ENCODE results near the gene CTXND1. TPM values are rescaled to one million over a fixed set of nuclear protein-coding genes. Genes with fewer than 3 reads are reported as not detected.

CTXND1 gene
- total RNA-seq, 1 donor from 2014 or later = 0.41 TPM

GRCh38 chr15:80211976-80212375 is 40.0 kb downstream of the CTXND1 start:
- DNase-seq (ENCODE audit: low spot score in 2 of 2) (no peak), FAIRE-seq (no peak)

DNA sequence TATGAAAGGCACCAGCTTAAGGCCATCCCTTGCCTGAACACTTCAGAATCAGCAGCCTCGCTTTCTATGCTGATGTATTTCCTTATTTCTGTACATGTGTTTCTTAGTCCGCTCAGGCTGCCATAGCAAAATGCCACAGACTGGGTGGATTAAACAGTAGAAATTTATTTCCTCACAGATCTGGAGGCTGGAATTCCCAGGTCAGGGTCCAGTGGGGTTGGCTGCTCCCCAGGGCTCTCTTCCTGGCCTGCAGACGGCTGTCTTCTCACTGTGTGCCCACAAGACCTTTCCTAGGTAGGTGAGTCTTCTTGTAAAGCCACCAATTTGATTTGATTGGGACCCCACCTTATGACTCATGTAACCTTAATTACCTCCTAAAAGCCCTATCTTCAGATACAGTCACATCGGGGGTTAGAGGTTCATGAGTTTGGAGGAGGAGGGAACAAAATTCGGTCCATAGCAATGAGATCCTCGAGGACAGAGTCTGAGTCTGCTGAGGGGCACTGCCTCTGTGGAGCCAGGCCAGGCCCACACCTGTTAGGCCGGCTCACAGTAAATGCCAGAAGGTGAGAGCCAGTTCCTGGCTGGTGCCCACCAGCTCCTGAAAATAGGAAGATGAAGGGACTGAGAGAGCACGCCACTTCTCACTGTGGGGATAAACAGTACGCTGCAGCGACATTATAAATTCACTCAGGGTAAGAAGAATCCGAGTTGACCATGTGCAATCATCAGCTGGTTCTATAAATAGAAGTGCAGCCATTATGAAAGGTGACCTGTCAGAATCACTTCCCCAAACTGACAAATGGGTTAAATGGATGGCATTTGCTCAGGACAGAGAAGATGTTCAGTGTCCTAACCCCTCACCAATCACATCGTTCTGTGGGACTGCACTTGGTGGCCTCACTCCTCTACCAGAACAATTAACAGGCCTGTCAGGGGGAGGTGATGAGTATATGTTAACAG is 41.1 kb downstream of the CTXND1 start:
- FAIRE-seq = no peak

DNA sequence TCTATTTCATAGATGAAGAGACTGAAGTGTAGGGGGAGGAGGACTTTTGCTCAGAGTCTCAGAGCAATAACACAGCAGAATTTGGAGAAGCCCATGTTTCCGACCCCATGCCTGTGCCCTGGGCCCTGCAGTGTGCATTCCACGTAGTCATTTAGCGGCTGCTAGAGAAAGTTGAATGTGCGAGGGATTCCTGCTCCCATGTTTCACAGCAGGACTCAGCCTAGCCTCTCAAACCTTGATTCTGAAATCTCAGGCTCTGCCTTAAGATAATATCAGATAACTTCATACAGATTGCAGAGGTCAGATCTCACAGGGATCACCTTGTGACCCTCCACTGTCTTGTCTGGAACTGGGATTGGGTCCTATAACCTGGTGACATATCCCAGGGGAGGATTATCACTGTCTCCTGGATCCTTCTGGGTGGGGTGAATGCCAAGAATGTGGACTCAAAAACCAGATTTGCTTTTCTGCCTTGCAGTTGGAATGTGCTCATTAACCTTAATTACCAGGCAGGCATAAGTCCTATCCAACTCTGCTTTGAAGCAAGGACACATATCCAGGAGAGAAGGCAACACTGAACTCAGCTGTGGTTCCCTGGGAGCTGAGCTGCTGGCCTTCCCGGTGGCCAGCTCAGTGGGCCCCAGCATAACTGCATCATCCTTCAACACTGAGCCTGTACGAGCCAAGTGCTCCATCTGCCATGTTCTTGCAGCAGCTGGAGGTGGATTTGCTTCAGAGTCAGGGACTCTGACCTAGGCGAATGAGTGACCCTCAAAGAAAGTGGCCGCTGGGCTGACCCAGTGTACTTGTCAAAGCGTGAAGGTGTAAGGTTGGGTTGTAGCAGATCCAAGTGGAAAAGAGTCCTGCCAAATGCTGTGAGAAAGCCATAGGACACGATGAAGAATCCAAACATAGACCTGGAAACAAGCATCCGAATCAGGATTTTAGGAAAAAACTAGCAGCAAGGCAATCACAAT is 43.0 kb downstream of the CTXND1 start:
- DNase-seq (ENCODE audit: low spot score in 2 of 2) = no peak
- no peak for FAIRE-seq

More for the DNA sequence above, 41.1 kb downstream of the CTXND1 start:
- DNase-seq (ENCODE audit: low spot score in 2 of 2) = no peak

DNA sequence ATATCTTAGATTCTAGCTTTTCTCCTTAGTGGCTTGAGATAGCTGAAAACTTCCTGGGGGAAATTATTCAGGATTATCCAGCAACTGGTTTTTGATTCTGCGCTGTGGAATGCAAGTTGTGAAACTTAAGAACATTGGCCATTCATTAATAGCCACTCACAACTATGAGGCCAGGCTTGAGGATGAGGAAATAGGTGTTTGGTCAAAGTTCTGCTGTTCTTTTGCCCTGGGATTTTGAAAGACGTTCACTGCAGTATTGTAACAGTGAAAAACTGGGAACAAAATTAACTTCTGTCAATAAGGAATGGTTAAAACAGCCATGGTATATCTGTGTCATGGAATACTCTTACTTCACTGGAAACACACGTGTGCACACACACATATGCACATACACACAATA is 44.1 kb downstream of the CTXND1 start:
- DNase-seq (ENCODE audit: low spot score in 2 of 2) = no peak
- FAIRE-seq = no peak

DNA sequence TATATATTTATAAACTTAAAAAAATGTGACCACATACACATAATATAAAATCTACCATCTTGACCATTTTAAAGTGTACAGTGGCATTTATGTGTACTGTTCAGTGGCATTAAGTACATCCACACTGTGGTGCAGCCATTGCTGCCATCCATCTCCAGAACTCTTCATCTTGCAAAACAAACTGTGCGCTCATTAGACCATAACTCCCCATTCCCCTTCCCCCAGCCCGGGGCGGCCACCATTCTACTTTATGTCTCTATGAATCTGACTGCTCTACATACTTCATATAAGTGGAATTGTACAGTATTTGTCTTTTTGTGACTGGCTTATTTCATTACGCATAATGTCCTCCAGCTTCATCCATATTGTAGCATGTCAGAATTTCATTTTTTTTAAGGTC is 47.8 kb downstream of the CTXND1 start:
- DNase-seq (ENCODE audit: low spot score in 2 of 2) (no peak), FAIRE-seq (no peak)

GRCh38 chr15:80203361-80203885 is 48.6 kb downstream of the CTXND1 start:
- FAIRE-seq = no peak
- no peak for DNase-seq (ENCODE audit: low spot score in 2 of 2)

DNA sequence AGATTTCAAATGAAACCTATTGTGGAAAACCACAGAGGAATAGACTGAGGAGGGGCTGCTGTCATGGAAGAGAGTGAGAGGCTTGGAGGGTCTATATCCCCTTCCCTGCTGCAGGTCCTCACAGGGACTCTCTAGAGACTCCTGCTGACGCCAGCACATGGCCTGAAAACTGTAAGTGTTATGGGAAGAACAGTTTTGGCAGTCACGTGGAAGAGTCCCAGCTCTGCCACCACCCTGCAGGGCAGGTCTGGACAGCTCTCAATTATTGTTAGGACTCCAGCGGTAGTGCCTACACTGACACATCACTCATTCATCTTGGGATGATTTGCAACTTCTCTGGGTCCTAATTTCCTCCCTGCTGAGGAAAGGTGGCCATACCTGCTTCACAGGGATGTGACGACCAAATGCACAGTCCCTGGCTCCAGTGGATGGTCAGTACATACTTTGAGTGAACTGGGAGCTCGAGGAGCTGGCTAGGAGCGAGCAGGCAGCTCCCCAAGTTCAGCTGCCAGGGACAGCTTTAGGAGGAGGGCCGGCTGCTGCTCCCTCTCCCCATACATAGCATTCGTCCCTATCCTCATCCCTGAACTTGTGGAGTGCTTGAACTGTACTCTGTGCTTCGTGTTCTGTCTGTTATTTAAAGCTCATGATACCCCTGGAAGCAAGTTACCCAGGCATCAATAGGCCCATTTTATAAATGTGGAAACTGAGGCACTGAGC is 49.2 kb downstream of the CTXND1 start:
- FAIRE-seq = no peak

DNA sequence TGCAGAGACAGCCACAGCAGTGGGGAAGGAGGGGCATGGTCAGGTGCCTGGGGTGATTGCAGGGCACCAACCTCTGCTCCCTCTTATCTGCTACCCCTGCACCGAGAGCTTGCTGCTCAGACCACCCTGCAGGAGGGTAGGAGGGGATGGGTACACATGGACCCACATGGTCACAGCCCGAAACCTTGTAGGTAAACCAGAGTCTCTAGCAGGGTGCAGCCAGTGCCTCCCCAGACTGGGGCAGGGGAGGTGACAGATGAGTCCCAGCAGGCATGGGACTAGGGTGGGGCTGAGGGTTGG is 50.0 kb downstream of the CTXND1 start:
- DNase-seq (ENCODE audit: low spot score in 2 of 2) (no peak), FAIRE-seq (no peak)

More for the DNA sequence above, 49.2 kb downstream of the CTXND1 start:
- DNase-seq (ENCODE audit: low spot score in 2 of 2) = no peak

GRCh38 chr15:80201256-80202015 is 50.6 kb downstream of the CTXND1 start:
- DNase-seq (ENCODE audit: low spot score in 2 of 2) = no peak
- FAIRE-seq = no peak

DNA sequence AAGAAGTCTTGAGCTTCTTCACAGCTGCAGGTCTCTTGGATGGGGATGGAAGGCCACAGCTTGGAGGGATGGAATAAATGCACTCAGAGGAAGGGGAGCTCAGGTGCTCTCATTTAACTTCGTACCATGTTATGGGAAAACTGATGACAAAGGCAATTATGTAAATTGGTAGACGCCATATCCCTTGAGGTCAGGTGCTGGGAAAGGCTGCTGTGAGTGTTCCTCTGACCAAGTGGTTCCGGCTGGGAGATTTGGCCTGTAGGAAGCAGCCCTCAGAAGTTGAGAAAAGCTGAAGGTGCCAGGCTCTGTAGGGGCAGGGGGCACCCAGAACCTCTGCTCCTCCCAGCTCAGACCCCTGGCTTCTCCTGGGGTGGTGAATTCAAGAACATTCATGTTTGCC is 52.1 kb downstream of the CTXND1 start:
- DNase-seq (ENCODE audit: low spot score in 2 of 2) (no peak), FAIRE-seq (no peak)

GRCh38 chr15:80199366-80199765 is 52.6 kb downstream of the CTXND1 start:
- no peak for DNase-seq (ENCODE audit: low spot score in 2 of 2)
- FAIRE-seq = no peak

GRCh38 chr15:80194914-80195313 is 57.1 kb downstream of the CTXND1 start:
- DNase-seq (ENCODE audit: low spot score in 2 of 2) (no peak), FAIRE-seq (no peak)

- no peak for FAIRE-seq
These were observed 57.8 kb downstream of the CTXND1 start for GRCh38 chr15:80194186-80194585.

GRCh38 chr15:80191897-80192595 is 60.0 kb downstream of the CTXND1 start:
- DNase-seq (ENCODE audit: low spot score in 2 of 2) = no peak
- FAIRE-seq = no peak

More at GRCh38 chr15:80194186-80194585, 57.8 kb downstream of the CTXND1 start:
- no peak for DNase-seq (ENCODE audit: low spot score in 2 of 2)

GRCh38 chr15:80191198-80191597 is 60.8 kb downstream of the CTXND1 start:
- DNase-seq (ENCODE audit: low spot score in 2 of 2) (no peak), FAIRE-seq (no peak)

GRCh38 chr15:80188251-80188650 is 63.8 kb downstream of the CTXND1 start:
- DNase-seq (ENCODE audit: low spot score in 2 of 2) (no peak), FAIRE-seq (no peak)

DNA sequence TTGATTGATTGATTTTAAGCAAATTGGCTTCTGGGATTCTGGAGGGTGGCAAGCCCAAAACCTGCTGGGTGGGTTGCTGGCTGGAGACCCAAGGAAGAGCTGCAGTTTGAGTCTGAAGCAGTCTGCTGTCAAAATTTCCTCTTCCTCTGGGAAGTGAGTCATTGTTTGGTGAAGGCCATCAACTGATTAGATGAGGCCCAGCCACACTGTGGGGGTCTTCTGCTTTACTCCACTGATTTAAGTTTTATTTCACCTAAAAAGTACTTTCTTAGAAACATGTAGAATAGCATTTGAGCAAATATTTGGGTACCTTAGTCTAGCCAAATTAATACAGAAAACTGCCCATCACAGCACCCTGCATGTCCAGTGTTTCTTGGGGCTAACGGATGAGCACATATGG is 65.4 kb downstream of the CTXND1 start:
- FAIRE-seq (no peak), DNase-seq (ENCODE audit: low spot score in 2 of 2) (no peak)

- DNase-seq (ENCODE audit: low spot score in 2 of 2) = no peak
These were observed 65.9 kb downstream of the CTXND1 start for GRCh38 chr15:80186066-80186465.

DNA sequence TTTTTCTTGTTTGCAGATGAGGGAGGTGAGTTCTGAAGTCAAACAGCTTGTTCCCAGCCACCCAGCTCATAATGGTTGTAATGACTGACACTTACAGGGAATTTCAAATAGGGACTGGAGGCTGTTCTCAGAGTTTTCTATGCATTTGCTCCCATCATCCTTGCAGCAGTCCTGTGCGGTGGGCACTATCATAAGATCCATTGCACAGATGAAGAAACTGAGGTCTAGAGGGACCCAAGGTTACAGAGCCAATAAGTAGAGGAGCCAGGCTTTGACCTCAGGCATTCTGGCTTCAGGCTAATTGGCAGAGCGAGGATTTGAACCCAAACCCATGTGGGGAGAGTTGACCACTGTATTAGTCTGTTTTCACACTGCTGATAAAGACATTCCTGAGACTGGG is 66.9 kb downstream of the CTXND1 start:
- no peak for DNase-seq (ENCODE audit: low spot score in 2 of 2)
- FAIRE-seq = no peak

More at GRCh38 chr15:80186066-80186465, 65.9 kb downstream of the CTXND1 start:
- FAIRE-seq = no peak

All from frontal cortex (tissue), 4 donors.